ENCODE results near the gene ST8SIA1.

Gene ST8SIA1

DNA sequence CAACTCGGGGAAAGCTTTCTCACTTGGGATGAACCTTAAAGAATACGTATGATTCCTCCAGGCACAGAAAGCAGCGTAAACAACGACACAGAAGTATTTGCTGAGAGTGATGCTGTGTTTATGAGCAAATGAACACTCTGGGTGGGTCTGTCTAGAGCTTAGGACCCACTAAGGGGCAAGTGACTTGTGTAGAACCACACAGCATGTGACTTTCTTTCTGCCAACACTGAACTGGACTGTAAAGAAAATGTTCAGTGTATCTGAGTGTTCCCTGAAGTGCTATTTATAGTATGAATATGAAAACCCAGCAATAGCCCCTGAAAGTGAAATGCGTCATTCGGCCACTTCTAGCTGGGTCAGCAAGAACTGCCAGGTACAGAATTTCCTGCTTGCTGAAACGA, 78.5 kb downstream of the ST8SIA1 start:
- H3K4me1 ChIP-seq (ENCODE audit: control insufficient read depth, low read depth, low read length), result peaks cover 10% of the 10 kb centered on the region
- no peak overlapping the region for H3K27ac ChIP-seq (ENCODE audit: low read length)
- no peaks in the 10 kb centered on the region for H3K27me3 ChIP-seq (ENCODE audit: control insufficient read depth, insufficient read depth, low read length)
- H3K36me3 ChIP-seq (ENCODE audit: control insufficient read depth, low read depth, low read length), result no peaks in the 10 kb centered on the region
- H3K4me3 ChIP-seq (ENCODE audit: low read length), result no peak overlapping the region
- no peak overlapping the region for H3K9ac ChIP-seq (ENCODE audit: low read length)
- H3K9me3 ChIP-seq (ENCODE audit: control insufficient read depth, low read depth, low read length), result no peaks in the 10 kb centered on the region

DNA sequence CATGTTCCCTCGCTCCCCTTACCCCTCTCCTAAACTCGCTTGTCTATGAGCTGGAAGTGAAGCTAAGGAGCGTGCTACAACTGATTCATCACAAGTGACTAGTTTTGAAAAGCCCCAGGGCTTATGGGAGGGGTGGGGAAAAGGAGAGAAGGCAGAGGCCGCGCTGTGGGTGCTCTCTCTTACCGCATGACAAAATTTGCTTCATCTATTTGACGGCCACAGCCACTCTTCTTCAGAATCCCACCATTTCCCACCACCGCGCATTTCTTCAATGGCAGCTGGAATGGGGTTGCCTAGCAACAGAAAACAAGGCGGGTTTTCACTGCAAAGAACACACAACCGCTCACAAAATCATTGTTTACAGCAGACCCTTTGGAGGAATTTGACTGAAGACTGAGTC, 79.4 kb downstream of the ST8SIA1 start:
- Histone ChIP-seq H3K4me1 (ENCODE audit: control insufficient read depth, low read depth, low read length) (peaks cover 10% of the 10 kb centered on the region), H3K27ac (ENCODE audit: low read length) (peak overlapping the region; percentile 2), H3K9ac (ENCODE audit: low read length) (no peak overlapping the region), H3K36me3 (ENCODE audit: control insufficient read depth, low read depth, low read length) (no peaks in the 10 kb centered on the region), H3K9me3 (ENCODE audit: control insufficient read depth, low read depth, low read length) (no peaks in the 10 kb centered on the region), H3K4me3 (ENCODE audit: low read length) (no peak overlapping the region), H3K27me3 (ENCODE audit: control insufficient read depth, insufficient read depth, low read length) (no peaks in the 10 kb centered on the region)

GRCh38 chr12:22254478-22254877, 80.0 kb downstream of the ST8SIA1 start:
- Histone ChIP-seq H3K36me3 (ENCODE audit: control insufficient read depth, low read depth, low read length) (no peaks in the 10 kb centered on the region), H3K4me1 (ENCODE audit: control insufficient read depth, low read depth, low read length) (peaks cover 10% of the 10 kb centered on the region), H3K27ac (ENCODE audit: low read length) (no peak overlapping the region), H3K4me3 (ENCODE audit: low read length) (no peak overlapping the region), H3K9me3 (ENCODE audit: control insufficient read depth, low read depth, low read length) (no peaks in the 10 kb centered on the region), H3K9ac (ENCODE audit: low read length) (no peak overlapping the region), H3K27me3 (ENCODE audit: control insufficient read depth, insufficient read depth, low read length) (no peaks in the 10 kb centered on the region)

DNA sequence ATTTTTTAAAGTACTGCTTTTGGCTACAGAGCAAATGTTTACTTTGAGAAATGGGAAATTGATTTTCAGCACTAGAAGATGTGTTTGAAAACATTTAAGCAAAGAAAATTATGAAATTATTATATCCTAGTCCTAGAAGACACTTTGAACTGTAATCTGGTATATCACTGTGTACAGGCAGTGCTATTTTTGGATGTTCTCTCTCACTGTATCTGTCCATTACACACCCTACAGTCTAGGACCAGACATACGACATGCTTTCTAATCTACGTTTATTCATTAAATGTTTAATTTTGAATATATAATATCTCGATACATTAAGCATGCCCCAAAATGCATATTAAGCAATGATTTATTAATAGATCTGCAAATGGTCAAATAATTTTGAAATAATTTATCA, 82.5 kb downstream of the ST8SIA1 start:
- H3K4me3 ChIP-seq (ENCODE audit: low read length), result no peak overlapping the region
- H3K4me1 ChIP-seq (ENCODE audit: control insufficient read depth, low read depth, low read length), result peaks cover 10% of the 10 kb centered on the region
- H3K9me3 ChIP-seq (ENCODE audit: control insufficient read depth, low read depth, low read length), result no peaks in the 10 kb centered on the region
- H3K27ac ChIP-seq (ENCODE audit: low read length), result no peak overlapping the region
- H3K27me3 ChIP-seq (ENCODE audit: control insufficient read depth, insufficient read depth, low read length), result no peaks in the 10 kb centered on the region
- no peak overlapping the region for H3K9ac ChIP-seq (ENCODE audit: low read length)
- no peaks in the 10 kb centered on the region for H3K36me3 ChIP-seq (ENCODE audit: control insufficient read depth, low read depth, low read length)

- H3K9ac ChIP-seq (ENCODE audit: low read length), result no peak overlapping the region
- no peaks in the 10 kb centered on the region for H3K36me3 ChIP-seq (ENCODE audit: control insufficient read depth, low read depth, low read length)
- no peaks in the 10 kb centered on the region for H3K9me3 ChIP-seq (ENCODE audit: control insufficient read depth, low read depth, low read length)
- no peak overlapping the region for H3K27ac ChIP-seq (ENCODE audit: low read length)
- H3K27me3 ChIP-seq (ENCODE audit: control insufficient read depth, insufficient read depth, low read length), result no peaks in the 10 kb centered on the region
- peaks cover 13% of the 10 kb centered on the region for H3K4me1 ChIP-seq (ENCODE audit: control insufficient read depth, low read depth, low read length)
- no peak overlapping the region for H3K4me3 ChIP-seq (ENCODE audit: low read length)
These were observed 83.7 kb downstream of the ST8SIA1 start for GRCh38 chr12:22250762-22251161.

DNA sequence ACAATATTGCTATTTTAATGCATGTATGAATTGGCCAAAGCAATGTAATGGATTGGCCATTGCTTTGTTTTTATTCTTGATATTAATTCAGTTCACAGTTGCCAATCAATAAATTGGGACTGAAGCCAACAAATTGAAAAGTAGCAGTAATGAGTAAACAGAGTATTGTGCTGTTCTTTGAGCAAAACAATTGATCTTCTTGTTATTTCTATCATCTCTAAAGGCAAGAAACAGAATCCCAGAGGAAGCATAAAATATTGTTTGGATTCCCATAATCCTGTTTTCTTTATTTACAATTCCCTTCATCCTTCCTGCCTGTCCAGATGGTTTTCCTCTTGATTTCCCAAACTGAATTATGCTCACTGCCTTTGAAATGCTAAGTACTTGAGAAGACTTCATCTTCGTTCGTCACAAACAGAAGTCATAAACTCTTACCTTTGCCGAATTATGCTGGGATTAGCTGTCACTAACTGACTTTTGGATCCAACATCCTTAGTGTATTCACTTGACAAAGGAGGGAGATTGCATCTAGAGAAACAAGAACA, 85.9 kb downstream of the ST8SIA1 start:
- no peaks in the 10 kb centered on the region for H3K36me3 ChIP-seq (ENCODE audit: control insufficient read depth, low read depth, low read length)
- H3K4me1 ChIP-seq (ENCODE audit: control insufficient read depth, low read depth, low read length), result peaks cover 7% of the 10 kb centered on the region
- H3K9ac ChIP-seq (ENCODE audit: low read length), result no peak overlapping the region
- no peak overlapping the region for H3K4me3 ChIP-seq (ENCODE audit: low read length)
- no peak overlapping the region for H3K27ac ChIP-seq (ENCODE audit: low read length)
- no peaks in the 10 kb centered on the region for H3K9me3 ChIP-seq (ENCODE audit: control insufficient read depth, low read depth, low read length)
- no peaks in the 10 kb centered on the region for H3K27me3 ChIP-seq (ENCODE audit: control insufficient read depth, insufficient read depth, low read length)

DNA sequence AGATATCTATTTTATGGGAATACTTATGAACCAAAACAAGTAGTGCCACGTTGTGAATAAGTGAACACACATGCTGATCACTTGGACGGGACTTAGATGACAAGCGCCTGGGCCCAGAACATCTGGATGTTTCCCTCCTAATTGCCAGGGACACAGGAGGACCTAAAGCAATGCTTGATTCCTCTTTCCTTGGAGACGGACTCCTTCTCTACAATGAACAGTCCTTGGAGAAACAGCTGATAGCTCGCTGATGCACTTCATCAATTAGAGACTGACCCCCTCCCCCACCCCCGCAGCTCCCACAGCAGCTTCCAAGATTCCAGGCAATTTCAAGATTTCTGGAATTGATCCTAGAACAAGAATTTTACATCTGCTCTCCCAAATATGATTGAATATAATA, 86.4 kb downstream of the ST8SIA1 start:
- H3K4me3 ChIP-seq (ENCODE audit: low read length), result no peak overlapping the region
- H3K36me3 ChIP-seq (ENCODE audit: control insufficient read depth, low read depth, low read length), result no peaks in the 10 kb centered on the region
- peaks cover 7% of the 10 kb centered on the region for H3K4me1 ChIP-seq (ENCODE audit: control insufficient read depth, low read depth, low read length)
- no peak overlapping the region for H3K27ac ChIP-seq (ENCODE audit: low read length)
- no peaks in the 10 kb centered on the region for H3K9me3 ChIP-seq (ENCODE audit: control insufficient read depth, low read depth, low read length)
- H3K9ac ChIP-seq (ENCODE audit: low read length), result no peak overlapping the region
- no peaks in the 10 kb centered on the region for H3K27me3 ChIP-seq (ENCODE audit: control insufficient read depth, insufficient read depth, low read length)

DNA sequence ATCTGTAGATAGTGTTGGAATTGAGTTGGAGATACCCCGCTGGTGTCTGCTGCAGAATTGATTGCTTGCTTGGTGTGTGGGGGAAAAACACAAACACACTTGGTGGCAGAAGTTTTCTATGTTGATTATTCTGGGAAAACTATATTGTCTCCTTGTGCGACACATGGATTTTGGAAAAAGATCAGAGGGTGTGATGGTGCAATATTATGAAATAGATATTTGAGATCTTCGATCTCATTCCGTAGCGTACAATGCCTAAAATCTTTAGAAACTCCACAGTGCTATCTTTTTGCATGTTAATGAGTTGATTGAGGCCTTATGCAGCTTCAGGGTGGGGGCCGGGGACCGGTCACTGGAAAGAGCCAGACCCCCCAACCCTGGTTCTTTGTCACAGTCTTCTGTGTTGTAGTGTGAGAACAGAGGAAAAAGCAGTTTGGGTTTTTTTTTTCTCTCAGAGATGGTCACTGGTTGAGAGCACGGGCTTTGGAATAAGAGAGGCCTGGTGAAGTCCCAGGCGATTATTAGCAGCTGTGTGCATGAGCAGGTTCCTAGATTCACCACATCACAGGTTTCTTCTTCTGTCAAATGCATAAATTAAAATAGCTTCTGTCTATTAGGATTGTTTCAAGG, 88.2 kb downstream of the ST8SIA1 start:
- H3K4me3 ChIP-seq (ENCODE audit: low read length), result no peak overlapping the region
- H3K36me3 ChIP-seq (ENCODE audit: control insufficient read depth, low read depth, low read length), result no peaks in the 10 kb centered on the region
- no peaks in the 10 kb centered on the region for H3K9me3 ChIP-seq (ENCODE audit: control insufficient read depth, low read depth, low read length)
- no peak overlapping the region for H3K27ac ChIP-seq (ENCODE audit: low read length)
- peaks cover 7% of the 10 kb centered on the region for H3K4me1 ChIP-seq (ENCODE audit: control insufficient read depth, low read depth, low read length)
- no peak overlapping the region for H3K9ac ChIP-seq (ENCODE audit: low read length)
- no peaks in the 10 kb centered on the region for H3K27me3 ChIP-seq (ENCODE audit: control insufficient read depth, insufficient read depth, low read length)

DNA sequence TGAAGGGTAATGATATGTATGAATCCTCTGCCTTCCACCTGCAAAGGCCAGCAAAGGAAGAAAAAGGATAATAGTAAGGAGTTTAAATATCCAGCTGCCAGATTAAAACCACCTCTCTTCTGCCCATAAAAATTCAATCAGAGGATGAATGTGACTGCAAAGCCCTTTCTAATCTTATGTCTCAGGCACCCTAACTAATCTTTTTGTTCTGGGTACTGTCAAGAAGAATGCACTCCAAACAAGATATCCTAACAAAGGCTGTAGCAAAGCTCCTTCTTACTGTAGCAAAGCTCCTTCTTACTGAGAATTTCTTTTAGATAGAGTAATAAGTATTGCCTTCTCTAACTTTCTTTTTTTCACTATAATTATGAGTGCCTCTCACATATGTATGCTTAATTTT, 91.8 kb downstream of the ST8SIA1 start:
- H3K36me3 ChIP-seq (ENCODE audit: control insufficient read depth, low read depth, low read length), result no peaks in the 10 kb centered on the region
- no peak overlapping the region for H3K4me3 ChIP-seq (ENCODE audit: low read length)
- no peaks in the 10 kb centered on the region for H3K27me3 ChIP-seq (ENCODE audit: control insufficient read depth, insufficient read depth, low read length)
- H3K4me1 ChIP-seq (ENCODE audit: control insufficient read depth, low read depth, low read length), result peaks cover 7% of the 10 kb centered on the region
- no peaks in the 10 kb centered on the region for H3K9me3 ChIP-seq (ENCODE audit: control insufficient read depth, low read depth, low read length)
- no peak overlapping the region for H3K9ac ChIP-seq (ENCODE audit: low read length)
- no peak overlapping the region for H3K27ac ChIP-seq (ENCODE audit: low read length)

DNA sequence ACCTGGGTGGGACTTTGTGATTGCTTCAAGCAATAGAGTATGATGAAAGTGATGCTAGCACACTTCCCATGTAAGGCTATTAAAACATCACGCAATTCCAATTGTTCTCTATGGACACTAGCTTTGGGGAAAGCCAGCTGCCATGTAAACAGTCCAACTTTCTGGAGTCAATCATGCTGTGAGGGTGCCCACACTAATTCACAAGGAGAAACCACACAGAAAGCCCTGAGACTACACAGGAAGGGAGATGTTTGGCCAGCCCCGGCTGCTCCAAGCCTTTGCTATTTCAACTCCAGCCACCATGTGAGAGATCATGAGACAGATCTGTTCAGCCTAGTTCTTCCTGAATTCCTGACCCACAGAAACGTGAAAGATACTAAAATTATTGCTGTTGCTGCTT, 96.3 kb downstream of the ST8SIA1 start:
- Histone ChIP-seq H3K27me3 (ENCODE audit: control insufficient read depth, insufficient read depth, low read length) (no peaks in the 10 kb centered on the region), H3K27ac (ENCODE audit: low read length) (no peak overlapping the region), H3K9ac (ENCODE audit: low read length) (no peak overlapping the region), H3K36me3 (ENCODE audit: control insufficient read depth, low read depth, low read length) (no peaks in the 10 kb centered on the region), H3K4me3 (ENCODE audit: low read length) (no peak overlapping the region), H3K4me1 (ENCODE audit: control insufficient read depth, low read depth, low read length) (no peaks in the 10 kb centered on the region), H3K9me3 (ENCODE audit: control insufficient read depth, low read depth, low read length) (no peaks in the 10 kb centered on the region)

GRCh38 chr12:22234561-22234960, 99.9 kb downstream of the ST8SIA1 start:
- Histone ChIP-seq H3K27me3 (ENCODE audit: control insufficient read depth, insufficient read depth, low read length) (no peaks in the 10 kb centered on the region), H3K4me3 (ENCODE audit: low read length) (no peak overlapping the region), H3K36me3 (ENCODE audit: control insufficient read depth, low read depth, low read length) (no peaks in the 10 kb centered on the region), H3K27ac (ENCODE audit: low read length) (no peak overlapping the region), H3K9me3 (ENCODE audit: control insufficient read depth, low read depth, low read length) (no peaks in the 10 kb centered on the region), H3K4me1 (ENCODE audit: control insufficient read depth, low read depth, low read length) (no peaks in the 10 kb centered on the region), H3K9ac (ENCODE audit: low read length) (no peak overlapping the region)

DNA sequence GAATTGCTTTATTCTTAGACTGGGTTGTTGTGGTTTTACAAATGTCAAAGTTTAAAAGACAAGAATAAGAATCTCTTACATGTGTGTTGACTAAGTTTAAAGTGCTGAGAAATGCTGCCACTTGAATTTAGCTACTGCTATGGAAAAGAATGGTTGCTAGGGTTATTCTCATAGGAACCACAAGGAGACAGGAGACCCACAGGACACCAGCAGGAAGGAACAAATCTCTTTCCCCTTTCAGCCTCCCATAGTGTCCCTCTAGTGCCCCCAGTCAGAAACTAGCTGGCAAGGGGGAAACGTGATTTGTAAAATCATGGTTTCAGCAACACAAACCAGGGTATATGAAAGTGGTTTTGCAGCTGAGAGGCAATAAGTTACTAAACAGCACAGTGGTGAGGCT, 102.7 kb downstream of the ST8SIA1 start:
- Histone ChIP-seq H3K4me3 (ENCODE audit: low read length) (no peak overlapping the region), H3K27me3 (ENCODE audit: control insufficient read depth, insufficient read depth, low read length) (no peaks in the 10 kb centered on the region), H3K9me3 (ENCODE audit: control insufficient read depth, low read depth, low read length) (no peaks in the 10 kb centered on the region), H3K27ac (ENCODE audit: low read length) (no peak overlapping the region), H3K9ac (ENCODE audit: low read length) (no peak overlapping the region), H3K4me1 (ENCODE audit: control insufficient read depth, low read depth, low read length) (no peaks in the 10 kb centered on the region), H3K36me3 (ENCODE audit: control insufficient read depth, low read depth, low read length) (no peaks in the 10 kb centered on the region)
